ENCODE results near the gene MIEF2.
A peak's percentile ranks its signal among the peaks of the same experiment; 100 is the strongest.

MIEF2 gene

GRCh38 chr17:18280249-18280648 lies 19.8 kb downstream of the MIEF2 start:
- H4K91ac ChIP-seq (ENCODE audit: low read depth, low read length, poor library complexity) = no peak overlapping the region
- no peak overlapping the region for H2BK12ac ChIP-seq (ENCODE audit: low read length)
- H3K4ac ChIP-seq (ENCODE audit: low read length) = no peak overlapping the region
- no peak overlapping the region for H2BK15ac ChIP-seq (ENCODE audit: low read length)
- H2AK5ac ChIP-seq (ENCODE audit: low read depth, low read length) = no peak overlapping the region
- no CpG with 5 or more reads among the region's 4 CpGs for WGBS, 2 donors (ENCODE audit: extremely low coverage in 2 of 2, insufficient read length in 2 of 2, insufficient replicate concordance in 1 of 2)
- no peaks in the 10 kb centered on the region for H3K9me3 ChIP-seq (replicated peaks in 1 of 2; ENCODE audit: control insufficient read depth in 2 of 2, insufficient read depth in 1 of 2, low read depth in 1 of 2, low read length in 2 of 2)
- H3K4me2 ChIP-seq (ENCODE audit: insufficient read depth, low read length, poor library complexity, severe bottlenecking) = no peak overlapping the region
- no peak for DNase-seq (ENCODE audit: low spot score)
- H3K4me3 ChIP-seq (ENCODE audit: low read length in 2 of 2) = no peak overlapping the region
- peaks cover 8% of the 10 kb centered on the region for H3K79me1 ChIP-seq (ENCODE audit: low read depth, low read length)
- no peak overlapping the region for H2BK120ac ChIP-seq (ENCODE audit: low read depth, low read length)
- no peak overlapping the region for H3K27ac ChIP-seq (replicated peaks; ENCODE audit: low read length)
- H3K14ac ChIP-seq (ENCODE audit: low read length) = no peak overlapping the region
- H4K8ac ChIP-seq (ENCODE audit: low read depth, low read length) = no peak overlapping the region
- H3K23ac ChIP-seq (ENCODE audit: low read depth, low read length, poor library complexity) = no peak overlapping the region
- H3K27me3 ChIP-seq (ENCODE audit: control insufficient read depth in 3 of 3, insufficient read depth in 3 of 3, low read depth in 1 of 3, low read length in 3 of 3) = no peaks in the 10 kb centered on the region
- H2AFZ ChIP-seq (ENCODE audit: low read length) = no peak overlapping the region
- H3K36me3 ChIP-seq (replicated peaks in 1 of 2; ENCODE audit: control insufficient read depth in 2 of 2, insufficient read depth in 2 of 2, low read length in 2 of 2) = peaks cover 70 to 97% of the 10 kb centered on the region in 2 donors
- no peak overlapping the region for H3K18ac ChIP-seq (ENCODE audit: low read length)
- no peak overlapping the region for H2BK5ac ChIP-seq (ENCODE audit: low read length)
- no peak overlapping the region for H3K9ac ChIP-seq (ENCODE audit: low read depth, low read length, poor library complexity)
- no peaks in the 10 kb centered on the region for H3K4me1 ChIP-seq (ENCODE audit: control insufficient read depth in 2 of 2, insufficient read depth in 1 of 2, low read depth in 1 of 2, low read length in 2 of 2)

GRCh38 chr17:18280766-18281371 lies 20.4 kb downstream of the MIEF2 start:
- no peak overlapping the region for H4K8ac ChIP-seq (ENCODE audit: low read depth, low read length)
- peaks cover 75 to 99% of the 10 kb centered on the region in 2 donors for H3K36me3 ChIP-seq (replicated peaks in 1 of 2; ENCODE audit: control insufficient read depth in 2 of 2, insufficient read depth in 2 of 2, low read length in 2 of 2)
- no peak overlapping the region for H2BK12ac ChIP-seq (ENCODE audit: low read length)
- no peak overlapping the region for H3K18ac ChIP-seq (ENCODE audit: low read length)
- no peak overlapping the region for H2BK15ac ChIP-seq (ENCODE audit: low read length)
- no peak overlapping the region for H2AFZ ChIP-seq (ENCODE audit: low read length)
- no peak overlapping the region for H3K4me2 ChIP-seq (ENCODE audit: insufficient read depth, low read length, poor library complexity, severe bottlenecking)
- no peak overlapping the region for H2BK5ac ChIP-seq (ENCODE audit: low read length)
- no peaks in the 10 kb centered on the region for H3K9me3 ChIP-seq (replicated peaks in 1 of 2; ENCODE audit: control insufficient read depth in 2 of 2, insufficient read depth in 1 of 2, low read depth in 1 of 2, low read length in 2 of 2)
- H3K4me1 ChIP-seq (ENCODE audit: control insufficient read depth in 2 of 2, insufficient read depth in 1 of 2, low read depth in 1 of 2, low read length in 2 of 2) = no peaks in the 10 kb centered on the region
- no peak overlapping the region for H3K4ac ChIP-seq (ENCODE audit: low read length)
- H4K91ac ChIP-seq (ENCODE audit: low read depth, low read length, poor library complexity) = no peak overlapping the region
- no peak overlapping the region for H3K4me3 ChIP-seq (ENCODE audit: low read length in 2 of 2)
- no CpG with 5 or more reads among the region's 5 CpGs for WGBS, 2 donors (ENCODE audit: extremely low coverage in 2 of 2, insufficient read length in 2 of 2, insufficient replicate concordance in 1 of 2)
- H3K23ac ChIP-seq (ENCODE audit: low read depth, low read length, poor library complexity) = no peak overlapping the region
- H2BK120ac ChIP-seq (ENCODE audit: low read depth, low read length) = no peak overlapping the region
- no peak for DNase-seq (ENCODE audit: low spot score)
- H3K79me1 ChIP-seq (ENCODE audit: low read depth, low read length) = peaks cover 8% of the 10 kb centered on the region
- H3K9ac ChIP-seq (ENCODE audit: low read depth, low read length, poor library complexity) = no peak overlapping the region
- no peak overlapping the region for H2AK5ac ChIP-seq (ENCODE audit: low read depth, low read length)
- H3K14ac ChIP-seq (ENCODE audit: low read length) = no peak overlapping the region
- H3K27me3 ChIP-seq (ENCODE audit: control insufficient read depth in 3 of 3, insufficient read depth in 3 of 3, low read depth in 1 of 3, low read length in 3 of 3) = no peaks in the 10 kb centered on the region
- no peak overlapping the region for H3K27ac ChIP-seq (replicated peaks; ENCODE audit: low read length)

- DNase-seq (ENCODE audit: low spot score) = no peak
- no peak overlapping the region for H4K91ac ChIP-seq (ENCODE audit: low read depth, low read length, poor library complexity)
- no peak overlapping the region for H3K23ac ChIP-seq (ENCODE audit: low read depth, low read length, poor library complexity)
- H3K4me3 ChIP-seq (ENCODE audit: low read length in 2 of 2) = no peak overlapping the region
- no peaks in the 10 kb centered on the region for H3K9me3 ChIP-seq (replicated peaks in 1 of 2; ENCODE audit: control insufficient read depth in 2 of 2, insufficient read depth in 1 of 2, low read depth in 1 of 2, low read length in 2 of 2)
- H3K79me1 ChIP-seq (ENCODE audit: low read depth, low read length) = peaks cover 5% of the 10 kb centered on the region
- no peak overlapping the region for H2BK120ac ChIP-seq (ENCODE audit: low read depth, low read length)
- no peak overlapping the region for H4K8ac ChIP-seq (ENCODE audit: low read depth, low read length)
- WGBS, 2 donors (ENCODE audit: extremely low coverage in 2 of 2, insufficient read length in 2 of 2, insufficient replicate concordance in 1 of 2) = no CpG with 5 or more reads among the region's 6 CpGs
- peaks cover 70 to 98% of the 10 kb centered on the region in 2 donors for H3K36me3 ChIP-seq (replicated peaks in 1 of 2; ENCODE audit: control insufficient read depth in 2 of 2, insufficient read depth in 2 of 2, low read length in 2 of 2)
- H3K18ac ChIP-seq (ENCODE audit: low read length) = no peak overlapping the region
- no peaks in the 10 kb centered on the region for H3K27me3 ChIP-seq (ENCODE audit: control insufficient read depth in 3 of 3, insufficient read depth in 3 of 3, low read depth in 1 of 3, low read length in 3 of 3)
- H3K27ac ChIP-seq (replicated peaks; ENCODE audit: low read length) = no peak overlapping the region
- no peak overlapping the region for H3K4ac ChIP-seq (ENCODE audit: low read length)
- H2BK5ac ChIP-seq (ENCODE audit: low read length) = no peak overlapping the region
- H3K14ac ChIP-seq (ENCODE audit: low read length) = no peak overlapping the region
- H2AFZ ChIP-seq (ENCODE audit: low read length) = no peak overlapping the region
- no peak overlapping the region for H2BK12ac ChIP-seq (ENCODE audit: low read length)
- H2BK15ac ChIP-seq (ENCODE audit: low read length) = no peak overlapping the region
- H3K4me2 ChIP-seq (ENCODE audit: insufficient read depth, low read length, poor library complexity, severe bottlenecking) = no peak overlapping the region
- H3K9ac ChIP-seq (ENCODE audit: low read depth, low read length, poor library complexity) = no peak overlapping the region
- no peak overlapping the region for H2AK5ac ChIP-seq (ENCODE audit: low read depth, low read length)
- H3K4me1 ChIP-seq (ENCODE audit: control insufficient read depth in 2 of 2, insufficient read depth in 1 of 2, low read depth in 1 of 2, low read length in 2 of 2) = no peaks in the 10 kb centered on the region
These were observed 21.3 kb downstream of the MIEF2 start for GRCh38 chr17:18281788-18282187.

GRCh38 chr17:18285296-18285695 lies 24.8 kb downstream of the MIEF2 start:
- peaks cover 65 to 97% of the 10 kb centered on the region in 2 donors for H3K36me3 ChIP-seq (replicated peaks in 1 of 2; ENCODE audit: control insufficient read depth in 2 of 2, insufficient read depth in 2 of 2, low read length in 2 of 2)
- H2AFZ ChIP-seq (ENCODE audit: low read length) = no peak overlapping the region
- no CpG with 5 or more reads among the region's 11 CpGs for WGBS, 2 donors (ENCODE audit: extremely low coverage in 2 of 2, insufficient read length in 2 of 2, insufficient replicate concordance in 1 of 2)

More at GRCh38 chr17:18285296-18285695, 24.8 kb downstream of the MIEF2 start:
- Histone ChIP-seq H2BK15ac (ENCODE audit: low read length) (no peak overlapping the region), H2BK5ac (ENCODE audit: low read length) (no peak overlapping the region), H3K14ac (ENCODE audit: low read length) (no peak overlapping the region), H2AK5ac (ENCODE audit: low read depth, low read length) (no peak overlapping the region), H3K4me1 (ENCODE audit: control insufficient read depth in 2 of 2, insufficient read depth in 1 of 2, low read depth in 1 of 2, low read length in 2 of 2) (no peaks in the 10 kb centered on the region), H3K4me2 (ENCODE audit: insufficient read depth, low read length, poor library complexity, severe bottlenecking) (no peak overlapping the region), H3K4ac (ENCODE audit: low read length) (no peak overlapping the region), H3K79me1 (ENCODE audit: low read depth, low read length) (peaks cover 5% of the 10 kb centered on the region), H4K91ac (ENCODE audit: low read depth, low read length, poor library complexity) (no peak overlapping the region), H3K27me3 (ENCODE audit: control insufficient read depth in 3 of 3, insufficient read depth in 3 of 3, low read depth in 1 of 3, low read length in 3 of 3) (no peaks in the 10 kb centered on the region), H4K8ac (ENCODE audit: low read depth, low read length) (no peak overlapping the region), H3K4me3 (ENCODE audit: low read length in 2 of 2) (no peak overlapping the region), H3K23ac (ENCODE audit: low read depth, low read length, poor library complexity) (no peak overlapping the region), H3K18ac (ENCODE audit: low read length) (no peak overlapping the region), H2BK12ac (ENCODE audit: low read length) (peak overlapping the region; percentile 79), H3K27ac (replicated peaks; ENCODE audit: low read length) (no peak overlapping the region), H3K9ac (ENCODE audit: low read depth, low read length, poor library complexity) (no peak overlapping the region), H3K9me3 (replicated peaks in 1 of 2; ENCODE audit: control insufficient read depth in 2 of 2, insufficient read depth in 1 of 2, low read depth in 1 of 2, low read length in 2 of 2) (no peaks in the 10 kb centered on the region), H2BK120ac (ENCODE audit: low read depth, low read length) (no peak overlapping the region)
- DNase-seq (ENCODE audit: low spot score) = no peak

All from neuronal stem cell (in vitro differentiated cells).